DMS79 treated with DMSO at 0.1 percent for 48 hours (cell line): ENCODE measurements around the gene TEX19.
"Not testable (repeated sequence)": the region's sequence is repeated elsewhere in the genome, so short reads cannot be mapped to it uniquely, and the experiment has no call there.

Source experiments
- DNase-seq: peaks from one replicate; lab custom pipeline; 2025; lab: John Stamatoyannopoulos, UW

Gene TEX19

GRCh38 chr17:82411396-82412053, 52.5 kb downstream of the TEX19 start:
- no peak for DNase-seq

- DNase-seq: not testable (repeated sequence)
Measured at GRCh38 chr17:82412081-82412480, 53.0 kb downstream of the TEX19 start.

- DNase-seq: peak; percentile 17
Measured at GRCh38 chr17:82412535-82413520, 53.8 kb downstream of the TEX19 start.
